ENCODE results near the gene TBX2. TPM values are rescaled to one million over a fixed set of nuclear protein-coding genes. Genes with fewer than 3 reads are reported as not detected.
A peak's percentile ranks its signal among the peaks of the same experiment; 100 is the strongest.

TBX2 gene
- total RNA-seq, 1 experiment from 2014 or later: not detected

- H3K9me2 ChIP-seq (replicated peaks; ENCODE audit: insufficient read depth, low read length): no peaks in the 10 kb centered on the region
- H3K27ac ChIP-seq (ENCODE audit: low read length): no peak overlapping the region
- H3K4me2 ChIP-seq (ENCODE audit: low read depth, low read length, poor library complexity, severe bottlenecking): no peak overlapping the region
- no peak overlapping the region for H2AFZ ChIP-seq (ENCODE audit: low read length)
- no peaks in the 10 kb centered on the region for H3K9me3 ChIP-seq (ENCODE audit: low read length)
- no peaks in the 10 kb centered on the region for H3K79me2 ChIP-seq (ENCODE audit: low read length)
- no peak overlapping the region for H3K9ac ChIP-seq (ENCODE audit: low read length)
- DNase-seq: no peak
- H3K27me3 ChIP-seq (ENCODE audit: low read length): no peaks in the 10 kb centered on the region
- no peaks in the 10 kb centered on the region for H3K4me1 ChIP-seq (ENCODE audit: low read length)
- H3K36me3 ChIP-seq (ENCODE audit: insufficient read depth, low read length): no peaks in the 10 kb centered on the region
- H3K4me3 ChIP-seq (ENCODE audit: low read length): no peak overlapping the region
- no peaks in the 10 kb centered on the region for H4K20me1 ChIP-seq (ENCODE audit: insufficient read depth, low read depth, low read length)
Observed at GRCh38 chr17:61388561-61389356, 10.9 kb upstream of the TBX2 start.

DNA sequence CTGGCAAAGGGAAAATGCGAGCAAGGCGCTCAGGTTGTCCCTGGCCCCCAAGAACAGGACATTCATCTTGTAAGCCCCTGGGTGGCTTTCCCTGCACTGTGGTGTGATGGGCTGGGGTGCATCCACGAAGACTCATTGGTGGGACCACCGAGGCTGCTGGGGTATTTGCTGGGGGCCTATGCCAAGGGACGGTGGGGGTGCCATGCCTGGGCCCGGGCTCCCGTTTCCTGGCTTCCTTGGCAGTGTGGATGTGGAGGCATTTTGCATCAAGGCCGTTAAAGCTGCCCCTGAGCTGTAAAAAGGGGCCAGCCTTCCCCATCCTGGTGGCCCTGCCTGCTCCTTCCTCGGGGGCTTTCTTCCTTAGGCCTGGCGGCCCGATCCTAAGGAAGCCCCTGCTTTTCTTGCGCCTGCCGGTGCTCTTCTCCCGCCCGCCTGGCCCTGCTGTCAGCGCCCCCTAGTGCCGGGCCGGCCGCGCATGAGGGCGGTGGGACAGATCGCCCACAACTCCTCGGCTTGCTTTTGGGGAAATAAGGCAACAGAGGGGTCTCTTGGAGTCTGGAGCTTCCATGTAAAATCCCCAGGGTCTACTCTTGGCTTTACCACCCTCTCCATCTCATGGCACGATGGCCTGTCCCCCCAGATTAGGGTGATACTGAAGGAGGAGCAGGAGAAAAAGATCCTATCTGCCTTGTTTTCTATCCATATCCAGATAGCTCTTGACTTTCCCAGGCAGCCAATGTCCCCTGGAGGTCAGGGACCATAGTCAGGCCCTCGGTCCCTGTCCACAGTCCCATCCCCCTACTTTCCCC, 9.8 kb upstream of the TBX2 start:
- Histone ChIP-seq H4K20me1 (ENCODE audit: insufficient read depth, low read depth, low read length) (no peaks in the 10 kb centered on the region), H2AFZ (ENCODE audit: low read length) (no peak overlapping the region), H3K36me3 (ENCODE audit: insufficient read depth, low read length) (no peaks in the 10 kb centered on the region), H3K79me2 (ENCODE audit: low read length) (no peaks in the 10 kb centered on the region), H3K27ac (ENCODE audit: low read length) (no peak overlapping the region), H3K4me1 (ENCODE audit: low read length) (no peaks in the 10 kb centered on the region), H3K9me3 (ENCODE audit: low read length) (no peaks in the 10 kb centered on the region), H3K4me2 (ENCODE audit: low read depth, low read length, poor library complexity, severe bottlenecking) (no peak overlapping the region), H3K9ac (ENCODE audit: low read length) (no peak overlapping the region), H3K9me2 (replicated peaks; ENCODE audit: insufficient read depth, low read length) (no peaks in the 10 kb centered on the region), H3K27me3 (ENCODE audit: low read length) (no peaks in the 10 kb centered on the region), H3K4me3 (ENCODE audit: low read length) (no peak overlapping the region)
- DNase-seq: peak; percentile 73

DNA sequence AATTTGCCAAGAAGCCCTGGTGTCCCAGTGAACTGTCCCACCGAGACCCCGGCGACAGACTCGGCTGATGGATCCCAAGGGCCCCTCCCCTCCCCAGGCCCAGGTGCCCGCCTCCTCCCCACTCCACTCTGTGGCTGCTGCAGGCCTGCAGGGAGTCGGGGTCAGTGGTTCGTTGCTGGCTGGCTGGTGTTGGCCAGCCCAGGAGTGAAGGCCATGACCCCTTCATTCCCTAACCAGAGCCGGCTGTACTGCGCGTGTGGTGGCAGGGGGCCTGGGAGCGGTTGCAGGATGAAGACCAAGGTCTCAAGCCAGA, 9.2 kb upstream of the TBX2 start:
- Histone ChIP-seq H3K27me3 (ENCODE audit: low read length) (no peaks in the 10 kb centered on the region), H3K4me2 (ENCODE audit: low read depth, low read length, poor library complexity, severe bottlenecking) (no peak overlapping the region), H3K9me3 (ENCODE audit: low read length) (no peaks in the 10 kb centered on the region)

GRCh38 chr17:61391595-61392291, 7.9 kb upstream of the TBX2 start:
- no peak for DNase-seq
- H3K79me2 ChIP-seq (ENCODE audit: low read length): no peaks in the 10 kb centered on the region
- H3K4me2 ChIP-seq (ENCODE audit: low read depth, low read length, poor library complexity, severe bottlenecking): no peak overlapping the region
- H3K4me3 ChIP-seq (ENCODE audit: low read length): no peak overlapping the region
- no peak overlapping the region for H3K27ac ChIP-seq (ENCODE audit: low read length)
- no peaks in the 10 kb centered on the region for H3K9me3 ChIP-seq (ENCODE audit: low read length)
- H3K4me1 ChIP-seq (ENCODE audit: low read length): no peaks in the 10 kb centered on the region
- no peak overlapping the region for H3K9ac ChIP-seq (ENCODE audit: low read length)
- H3K9me2 ChIP-seq (replicated peaks; ENCODE audit: insufficient read depth, low read length): no peaks in the 10 kb centered on the region
- no peaks in the 10 kb centered on the region for H3K27me3 ChIP-seq (ENCODE audit: low read length)
- no peaks in the 10 kb centered on the region for H3K36me3 ChIP-seq (ENCODE audit: insufficient read depth, low read length)
- H2AFZ ChIP-seq (ENCODE audit: low read length): no peak overlapping the region
- H4K20me1 ChIP-seq (ENCODE audit: insufficient read depth, low read depth, low read length): no peaks in the 10 kb centered on the region

More for the DNA sequence above, 9.2 kb upstream of the TBX2 start:
- no peak overlapping the region for H2AFZ ChIP-seq (ENCODE audit: low read length)
- no peak for DNase-seq
- H3K4me1 ChIP-seq (ENCODE audit: low read length): no peaks in the 10 kb centered on the region
- no peaks in the 10 kb centered on the region for H3K79me2 ChIP-seq (ENCODE audit: low read length)
- no peaks in the 10 kb centered on the region for H3K9me2 ChIP-seq (replicated peaks; ENCODE audit: insufficient read depth, low read length)
- no peak overlapping the region for H3K9ac ChIP-seq (ENCODE audit: low read length)
- no peak overlapping the region for H3K4me3 ChIP-seq (ENCODE audit: low read length)
- no peak overlapping the region for H3K27ac ChIP-seq (ENCODE audit: low read length)
- H3K36me3 ChIP-seq (ENCODE audit: insufficient read depth, low read length): no peaks in the 10 kb centered on the region
- no peaks in the 10 kb centered on the region for H4K20me1 ChIP-seq (ENCODE audit: insufficient read depth, low read depth, low read length)

GRCh38 chr17:61392679-61393078, 7.0 kb upstream of the TBX2 start:
- Histone ChIP-seq H3K27ac (ENCODE audit: low read length) (no peak overlapping the region), H3K4me3 (ENCODE audit: low read length) (no peak overlapping the region), H3K9me2 (replicated peaks; ENCODE audit: insufficient read depth, low read length) (no peaks in the 10 kb centered on the region), H3K36me3 (ENCODE audit: insufficient read depth, low read length) (no peaks in the 10 kb centered on the region), H3K4me1 (ENCODE audit: low read length) (no peaks in the 10 kb centered on the region), H3K27me3 (ENCODE audit: low read length) (no peaks in the 10 kb centered on the region), H4K20me1 (ENCODE audit: insufficient read depth, low read depth, low read length) (no peaks in the 10 kb centered on the region), H3K79me2 (ENCODE audit: low read length) (no peaks in the 10 kb centered on the region), H3K4me2 (ENCODE audit: low read depth, low read length, poor library complexity, severe bottlenecking) (no peak overlapping the region), H2AFZ (ENCODE audit: low read length) (no peak overlapping the region), H3K9me3 (ENCODE audit: low read length) (no peaks in the 10 kb centered on the region), H3K9ac (ENCODE audit: low read length) (no peak overlapping the region)
- DNase-seq: no peak

GRCh38 chr17:61393550-61393903, 6.1 kb upstream of the TBX2 start:
- Histone ChIP-seq H3K4me3 (ENCODE audit: low read length) (no peak overlapping the region), H3K79me2 (ENCODE audit: low read length) (no peaks in the 10 kb centered on the region), H3K9me2 (replicated peaks; ENCODE audit: insufficient read depth, low read length) (no peaks in the 10 kb centered on the region), H4K20me1 (ENCODE audit: insufficient read depth, low read depth, low read length) (no peaks in the 10 kb centered on the region), H3K27ac (ENCODE audit: low read length) (no peak overlapping the region), H3K4me2 (ENCODE audit: low read depth, low read length, poor library complexity, severe bottlenecking) (no peak overlapping the region), H3K36me3 (ENCODE audit: insufficient read depth, low read length) (no peaks in the 10 kb centered on the region), H3K9me3 (ENCODE audit: low read length) (no peaks in the 10 kb centered on the region), H2AFZ (ENCODE audit: low read length) (no peak overlapping the region), H3K9ac (ENCODE audit: low read length) (no peak overlapping the region), H3K4me1 (ENCODE audit: low read length) (no peaks in the 10 kb centered on the region), H3K27me3 (ENCODE audit: low read length) (no peaks in the 10 kb centered on the region)
- DNase-seq: peak; percentile 67

- no peak for DNase-seq
- Histone ChIP-seq H3K4me2 (ENCODE audit: low read depth, low read length, poor library complexity, severe bottlenecking) (no peak overlapping the region), H3K27me3 (ENCODE audit: low read length) (no peaks in the 10 kb centered on the region), H3K9me3 (ENCODE audit: low read length) (no peaks in the 10 kb centered on the region), H3K9me2 (replicated peaks; ENCODE audit: insufficient read depth, low read length) (no peaks in the 10 kb centered on the region), H3K27ac (ENCODE audit: low read length) (no peak overlapping the region), H2AFZ (ENCODE audit: low read length) (no peak overlapping the region), H3K4me1 (ENCODE audit: low read length) (no peaks in the 10 kb centered on the region), H3K4me3 (ENCODE audit: low read length) (no peak overlapping the region), H3K9ac (ENCODE audit: low read length) (no peak overlapping the region), H3K79me2 (ENCODE audit: low read length) (no peaks in the 10 kb centered on the region), H4K20me1 (ENCODE audit: insufficient read depth, low read depth, low read length) (no peaks in the 10 kb centered on the region), H3K36me3 (ENCODE audit: insufficient read depth, low read length) (no peaks in the 10 kb centered on the region)
Observed at GRCh38 chr17:61393904-61394629, 5.6 kb upstream of the TBX2 start.
